DMS79 (cell line): Measurements from ENCODE around the gene SEMA3G.

Experiments
- DNase-seq: peaks from one replicate; lab custom pipeline; 2025; lab: John Stamatoyannopoulos, UW

The SEMA3G gene

GRCh38 chr3:52438579-52439425, 6.1 kb downstream of the SEMA3G start:
- DNase-seq, result no peak

GRCh38 chr3:52438104-52438376, 6.9 kb downstream of the SEMA3G start:
- no peak for DNase-seq

- no peak for DNase-seq
Observed at GRCh38 chr3:52437326-52438103, 7.4 kb downstream of the SEMA3G start.

- no peak for DNase-seq
Observed at GRCh38 chr3:52436500-52437149, 8.3 kb downstream of the SEMA3G start.

GRCh38 chr3:52435246-52436101, 9.4 kb downstream of the SEMA3G start:
- DNase-seq, result no peak

- no peak for DNase-seq
Observed at GRCh38 chr3:52434491-52435115, 10.3 kb downstream of the SEMA3G start.

- no peak for DNase-seq
Observed at GRCh38 chr3:52433996-52434479, 10.9 kb downstream of the SEMA3G start.

GRCh38 chr3:52433328-52433995, 11.4 kb downstream of the SEMA3G start:
- no peak for DNase-seq

GRCh38 chr3:52432691-52433141, 12.2 kb downstream of the SEMA3G start:
- DNase-seq, result no peak

- no peak for DNase-seq
Observed at GRCh38 chr3:52432225-52432624, 12.7 kb downstream of the SEMA3G start.

- no peak for DNase-seq
Observed at GRCh38 chr3:52431459-52432223, 13.3 kb downstream of the SEMA3G start.

GRCh38 chr3:52430416-52430810, 14.5 kb downstream of the SEMA3G start:
- DNase-seq, result no peak

- DNase-seq, result no peak
Observed at GRCh38 chr3:52429779-52430415, 15.0 kb downstream of the SEMA3G start.

GRCh38 chr3:52429031-52429430, 15.9 kb downstream of the SEMA3G start:
- no peak for DNase-seq

- DNase-seq, result no peak
Observed at GRCh38 chr3:52428151-52429005, 16.5 kb downstream of the SEMA3G start.

GRCh38 chr3:52423173-52423572, 21.7 kb downstream of the SEMA3G start:
- DNase-seq, result no peak

- DNase-seq, result no peak
Observed at GRCh38 chr3:52422669-52423068, 22.2 kb downstream of the SEMA3G start.

GRCh38 chr3:52420388-52420787, 24.5 kb downstream of the SEMA3G start:
- no peak for DNase-seq
